Liver (tissue), 3 donors: ENCODE results near the gene KRT71.

Experiments
- CTCF ChIP-seq: fragments of 150-350 bp; IDR thresholded peaks from 2 replicates; pipeline ENCODE4 v1.5.1; 2017; ENCODE audit warnings: improper control_type of control experiment, low read depth, low read length; ENCODE audit not compliant: missing input control
- EGR1 ChIP-seq, 2 donors: IDR thresholded peaks; 2 replicates each; pipeline ENCODE4 v1.6.1; 2016 to 2018; ENCODE audit warnings: antibody characterized with exemption in 2 of 2, low read depth in 2 of 2
- GABPA ChIP-seq, 2 donors: IDR thresholded peaks in 1 of 2; conservative IDR thresholded peaks in 1 of 2; 2 replicates each; pipeline ENCODE4 v1.6.1; 2016; ENCODE audit warnings: antibody characterized with exemption in 2 of 2, mild to moderate bottlenecking in 1 of 2, moderate library complexity in 1 of 2
- JUND ChIP-seq, 2 donors: IDR thresholded peaks; 2 replicates each; pipeline ENCODE4 v1.6.1; 2016; ENCODE audit warnings: antibody characterized with exemption in 2 of 2
- NR2F2 ChIP-seq: IDR thresholded peaks from 2 replicates; pipeline ENCODE4 v1.6.1; 2016; ENCODE audit warnings: antibody characterized with exemption
- RAD21 ChIP-seq, 2 donors: IDR thresholded peaks; 2 replicates each; pipeline ENCODE4 v1.6.1; 2016; ENCODE audit warnings: antibody characterized with exemption in 2 of 2, mild to moderate bottlenecking in 2 of 2
- REST ChIP-seq: IDR thresholded peaks from 2 replicates; pipeline ENCODE4 v1.6.1; 2016; ENCODE audit warnings: antibody characterized with exemption, mild to moderate bottlenecking
- SP1 ChIP-seq: IDR thresholded peaks from 2 replicates; pipeline ENCODE4 v1.6.1; 2018; ENCODE audit warnings: antibody characterized with exemption, mild to moderate bottlenecking
- TAF1 ChIP-seq: conservative IDR thresholded peaks from 2 replicates; pipeline ENCODE4 v1.6.1; 2016; ENCODE audit warnings: antibody characterized with exemption, mild to moderate bottlenecking
- YY1 ChIP-seq: IDR thresholded peaks from 2 replicates; pipeline ENCODE4 v1.6.1; 2016; ENCODE audit warnings: antibody characterized with exemption, mild to moderate bottlenecking
- TF ChIP-seq, protein P1 (sequence below): IDR thresholded peaks from 2 replicates; pipeline ENCODE4 v1.6.1; 2016; ENCODE audit warnings: antibody characterized with exemption
- TF ChIP-seq, protein P2 (sequence below): IDR thresholded peaks from 2 replicates; pipeline ENCODE4 v1.6.1; 2016; ENCODE audit warnings: antibody characterized with exemption
- TF ChIP-seq, protein P3 (sequence below): IDR thresholded peaks from 2 replicates; pipeline ENCODE4 v1.6.1; 2016; ENCODE audit warnings: antibody characterized with exemption
- donor health status: healthy.
- donor health status: healthy.

- no peak for TF ChIP-seq CTCF
- no peak for TF ChIP-seq REST
- no peak for TF ChIP-seq TAF1
- TF ChIP-seq SP1, result no peak
- no peak for TF ChIP-seq GABPA (IDR thresholded peaks at IDR 0.05 in 1 of 2, conservative IDR thresholded peaks at IDR 0.05 in 1 of 2)
- TF ChIP-seq, protein P1, sequence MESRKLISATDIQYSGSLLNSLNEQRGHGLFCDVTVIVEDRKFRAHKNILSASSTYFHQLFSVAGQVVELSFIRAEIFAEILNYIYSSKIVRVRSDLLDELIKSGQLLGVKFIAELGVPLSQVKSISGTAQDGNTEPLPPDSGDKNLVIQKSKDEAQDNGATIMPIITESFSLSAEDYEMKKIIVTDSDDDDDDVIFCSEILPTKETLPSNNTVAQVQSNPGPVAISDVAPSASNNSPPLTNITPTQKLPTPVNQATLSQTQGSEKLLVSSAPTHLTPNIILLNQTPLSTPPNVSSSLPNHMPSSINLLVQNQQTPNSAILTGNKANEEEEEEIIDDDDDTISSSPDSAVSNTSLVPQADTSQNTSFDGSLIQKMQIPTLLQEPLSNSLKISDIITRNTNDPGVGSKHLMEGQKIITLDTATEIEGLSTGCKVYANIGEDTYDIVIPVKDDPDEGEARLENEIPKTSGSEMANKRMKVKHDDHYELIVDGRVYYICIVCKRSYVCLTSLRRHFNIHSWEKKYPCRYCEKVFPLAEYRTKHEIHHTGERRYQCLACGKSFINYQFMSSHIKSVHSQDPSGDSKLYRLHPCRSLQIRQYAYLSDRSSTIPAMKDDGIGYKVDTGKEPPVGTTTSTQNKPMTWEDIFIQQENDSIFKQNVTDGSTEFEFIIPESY, result no peak
- TF ChIP-seq JUND (IDR thresholded peaks at IDR 0.05), result no peak
- TF ChIP-seq, protein P2, sequence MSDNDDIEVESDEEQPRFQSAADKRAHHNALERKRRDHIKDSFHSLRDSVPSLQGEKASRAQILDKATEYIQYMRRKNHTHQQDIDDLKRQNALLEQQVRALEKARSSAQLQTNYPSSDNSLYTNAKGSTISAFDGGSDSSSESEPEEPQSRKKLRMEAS, result no peak
- TF ChIP-seq, protein P3, sequence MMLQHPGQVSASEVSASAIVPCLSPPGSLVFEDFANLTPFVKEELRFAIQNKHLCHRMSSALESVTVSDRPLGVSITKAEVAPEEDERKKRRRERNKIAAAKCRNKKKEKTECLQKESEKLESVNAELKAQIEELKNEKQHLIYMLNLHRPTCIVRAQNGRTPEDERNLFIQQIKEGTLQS, result no peak
- TF ChIP-seq RAD21 (IDR thresholded peaks at IDR 0.05), result no peak
- TF ChIP-seq YY1, result no peak
- no peak for TF ChIP-seq EGR1 (IDR thresholded peaks at IDR 0.05; ENCODE audit: low read depth in 2 of 2)
- no peak for TF ChIP-seq NR2F2
These were observed 33.6 kb downstream of the KRT71 start for GRCh38 chr12:52519387-52519703.
